Activated CD8-positive, alpha-beta memory T cell treated with anti-CD3 and anti-CD28 coated beads for 36 hours (primary cell): ENCODE measurements around the gene COL1A1. TPM values are rescaled to one million over a fixed set of nuclear protein-coding genes. Genes with fewer than 3 reads are reported as not detected.

ENCODE experiments used
- CTCF ChIA-PET: fragments of 350-600 bp; sonication (Branson Sonifier 250); formaldehyde crosslinking; loops from one replicate; lab custom pipeline; 2021; ENCODE audit warnings: antibody characterized with exemption; lab: Charles Lee
- POLR2A ChIA-PET: fragments of 350-600 bp; sonication (Branson Sonifier 250); formaldehyde crosslinking; loops from one replicate; lab custom pipeline; 2021; ENCODE audit warnings: antibody characterized with exemption; lab: Charles Lee
- total RNA-seq, 2 experiments: library from RNA; stranded (reverse); gene quantifications; one replicate each; pipeline ENCODE4 v1.2.3, GENCODE V29; 2021

The COL1A1 gene
- total RNA-seq: 1 to 10 TPM in 1 of 2 experiments, under 1 TPM in 1; 0.65 to 1.0 TPM

DNA sequence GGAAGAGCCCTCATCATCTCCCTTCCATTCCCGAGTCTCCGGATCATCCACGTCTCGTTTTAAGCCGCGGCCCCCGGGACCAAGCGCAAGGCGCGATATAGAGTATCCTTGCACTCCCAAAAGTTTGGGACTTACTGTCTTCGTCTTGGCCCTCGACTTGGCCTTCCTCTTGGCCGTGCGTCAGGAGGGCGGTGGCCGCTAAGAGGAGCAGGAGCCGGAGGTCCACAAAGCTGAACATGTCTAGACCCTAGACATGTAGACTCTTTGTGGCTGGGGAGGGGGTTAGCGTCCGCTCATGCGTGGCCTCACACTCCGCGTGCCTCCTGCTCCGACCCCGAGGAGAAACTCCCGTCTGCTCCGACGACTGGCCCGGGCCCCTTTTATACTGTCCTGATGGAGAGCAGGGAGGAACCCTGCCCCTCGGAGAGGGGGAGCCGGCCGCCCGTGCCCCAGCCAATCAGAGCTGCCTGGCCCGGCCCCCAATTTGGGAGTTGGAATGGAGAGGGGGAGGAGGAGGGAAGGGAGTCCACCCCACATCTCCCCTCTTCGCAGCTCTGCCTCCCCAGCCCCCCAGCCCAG lies at the start of gene COL1A1:
Gene COL1A1 (minus strand): TSS at position 356 of the 579 bp plus-strand sequence. CDS start 118 bp downstream, at position 238.
- ChIA-PET POLR2A (no interaction called here), CTCF (interaction anchor here (0.6 to 5.0 kb wide), 30 partner anchors 9 to 888 kb away, joined by 3 to 74 read pairs (median 4); partner anchors contain the start of genes LRRC59 and TMEM92)

DNA sequence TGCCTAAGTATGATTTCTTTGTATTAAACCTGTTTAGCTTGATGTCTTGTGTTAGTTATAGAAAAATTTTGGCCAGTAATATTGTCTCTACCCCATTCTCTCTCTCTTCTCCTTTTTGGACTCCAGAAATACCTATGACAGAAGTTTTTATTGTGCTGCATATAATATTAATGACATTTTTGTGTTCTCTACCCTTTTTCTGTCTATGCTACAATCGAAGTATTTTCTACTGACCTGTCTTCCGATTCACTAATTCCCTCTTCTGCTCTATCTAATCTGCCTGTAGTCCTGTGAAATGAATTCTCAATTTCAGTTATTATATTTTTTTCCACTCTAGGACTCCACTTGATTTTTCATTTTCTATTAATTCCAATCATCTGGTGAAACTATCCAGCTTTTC lies 46.8 kb upstream of the COL1A1 start:
- CTCF ChIA-PET: no interaction called here
- POLR2A ChIA-PET: no interaction called here

DNA sequence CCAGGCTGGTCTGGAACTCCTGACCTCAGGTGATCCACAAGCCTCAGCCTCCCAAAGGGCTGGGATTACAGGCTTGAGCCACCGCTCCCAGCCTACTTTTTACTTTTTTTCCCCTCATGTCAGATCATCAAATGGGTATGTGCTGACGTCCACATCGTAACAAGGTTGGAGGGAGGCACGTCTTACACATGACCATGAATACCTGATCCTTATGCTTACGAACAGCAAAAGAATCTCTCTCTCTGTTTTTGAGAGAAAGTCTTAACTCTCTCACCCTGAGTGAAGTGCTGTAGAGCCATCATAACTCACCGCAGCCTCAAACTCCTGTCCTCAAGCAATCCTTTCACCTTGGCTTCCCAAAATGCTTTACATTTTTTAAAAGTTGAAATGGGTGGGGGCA lies 43.3 kb upstream of the COL1A1 start:
- CTCF ChIA-PET: no interaction called here

DNA sequence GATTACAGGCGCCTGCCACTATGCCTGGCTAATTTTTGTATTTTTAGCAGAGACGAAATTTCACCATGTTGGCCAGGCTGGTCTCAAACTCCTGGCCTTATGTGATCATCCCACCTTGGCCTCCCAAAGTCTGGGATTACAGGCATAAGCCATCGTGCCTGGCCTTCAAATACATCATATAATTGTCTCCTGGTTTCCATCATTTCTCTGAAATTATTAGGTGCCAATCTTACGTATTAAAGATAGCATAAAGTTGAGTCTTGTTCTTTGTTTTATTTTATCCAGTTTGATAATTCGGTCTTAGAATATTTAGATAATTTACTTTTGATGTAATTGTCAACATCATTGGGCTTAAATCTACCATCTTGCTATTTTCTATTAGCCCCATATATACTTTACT lies 40.0 kb upstream of the COL1A1 start:
- ChIA-PET CTCF (no interaction called here), POLR2A (no interaction called here)

More for the DNA sequence above, 43.3 kb upstream of the COL1A1 start:
- POLR2A ChIA-PET: no interaction called here

DNA sequence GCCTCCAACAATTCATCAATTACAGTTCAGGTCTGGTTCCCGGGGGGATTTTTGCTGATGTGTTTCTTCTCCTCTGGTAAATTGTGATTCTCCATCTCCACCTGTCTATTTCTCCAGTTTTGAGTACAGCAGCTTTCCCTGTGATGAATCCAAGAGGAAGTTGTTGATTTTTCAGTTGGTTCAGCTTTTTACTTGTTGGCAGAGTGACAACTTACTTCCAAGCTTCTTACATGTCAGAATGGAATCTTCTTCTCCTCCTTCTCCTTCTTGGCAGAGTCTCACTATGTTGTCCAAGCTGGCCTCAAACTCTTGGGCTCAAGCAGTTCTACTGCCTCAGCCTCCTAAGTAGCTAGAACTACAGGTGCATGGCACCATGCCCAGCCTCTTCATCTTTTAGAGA lies 39.4 kb upstream of the COL1A1 start:
- ChIA-PET CTCF (no interaction called here), POLR2A (no interaction called here)

DNA sequence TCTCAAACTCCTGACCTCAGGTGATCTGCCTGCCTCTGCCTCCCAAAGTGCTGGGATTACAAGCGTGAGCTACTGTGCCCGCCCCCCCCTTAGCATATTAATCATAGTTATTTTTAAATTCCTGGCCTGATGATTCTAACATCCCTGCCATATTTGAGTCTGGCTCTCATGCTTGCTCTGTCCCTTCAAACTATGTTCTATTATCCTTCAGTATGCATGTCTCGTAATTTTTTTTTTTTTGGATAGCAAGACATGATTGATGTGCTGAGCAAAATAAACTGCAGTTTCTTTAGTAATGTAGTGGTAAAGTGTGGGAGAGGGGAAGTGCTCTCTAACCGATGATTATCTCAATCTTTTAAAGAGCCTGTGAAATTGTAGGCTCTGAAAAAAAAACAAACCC lies 38.5 kb upstream of the COL1A1 start:
- ChIA-PET CTCF (interaction anchor here (0.6 to 0.7 kb wide), 2 partner anchors 152 to 298 kb away, joined by 3 read pairs; no protein-coding TSS in a partner anchor), POLR2A (no interaction called here)

DNA sequence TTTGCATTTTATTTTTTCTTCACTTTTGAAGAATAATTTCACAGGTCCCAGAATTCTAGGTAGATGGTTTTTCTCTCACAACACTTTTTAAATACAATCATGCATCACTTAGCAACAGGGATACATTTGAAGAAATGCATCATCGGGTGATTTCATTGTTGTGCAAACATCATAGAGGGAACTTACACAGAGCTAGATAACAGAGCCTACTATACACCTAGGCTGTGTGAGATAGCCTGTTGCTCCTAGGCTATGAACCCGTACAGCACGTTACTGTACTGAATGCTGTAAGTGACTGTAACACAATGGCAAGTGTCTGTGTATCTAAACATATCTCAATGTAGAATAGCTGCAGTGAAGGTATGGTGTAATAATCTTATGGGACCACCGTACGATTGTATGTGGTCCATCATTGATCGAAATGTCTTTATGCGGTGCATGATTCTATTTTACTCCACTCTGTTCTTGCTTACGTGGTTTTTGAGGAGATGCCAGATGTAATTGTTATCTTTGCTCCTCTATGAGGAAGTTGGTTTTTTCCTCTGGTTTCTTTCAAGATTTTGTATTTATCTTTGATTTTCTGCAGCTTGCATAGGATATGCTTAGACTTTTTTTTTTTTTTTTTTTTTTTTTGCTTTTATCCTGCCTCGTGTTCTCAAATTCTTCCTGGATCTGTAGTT lies 37.3 kb upstream of the COL1A1 start:
- ChIA-PET POLR2A (no interaction called here), CTCF (no interaction called here)

DNA sequence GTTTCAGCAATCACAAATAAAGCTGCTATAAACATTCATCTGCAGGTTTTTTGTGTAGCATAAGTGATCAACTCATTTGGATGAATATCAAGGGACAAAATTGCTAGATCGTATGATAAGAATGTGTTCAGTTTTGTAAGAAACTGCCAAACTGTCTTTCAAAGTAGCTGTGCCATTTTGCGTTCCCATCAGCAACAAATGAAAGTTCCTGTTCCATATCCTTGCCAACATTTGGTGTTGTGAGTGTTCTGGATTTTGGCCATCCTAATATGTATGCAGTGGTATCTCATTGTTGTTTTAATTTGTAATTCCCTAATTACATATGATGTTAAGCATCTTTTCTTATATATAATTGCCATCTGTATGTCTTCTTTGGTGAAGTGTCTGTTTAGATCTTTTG lies 36.5 kb upstream of the COL1A1 start:
- POLR2A ChIA-PET: no interaction called here
- CTCF ChIA-PET: no interaction called here

DNA sequence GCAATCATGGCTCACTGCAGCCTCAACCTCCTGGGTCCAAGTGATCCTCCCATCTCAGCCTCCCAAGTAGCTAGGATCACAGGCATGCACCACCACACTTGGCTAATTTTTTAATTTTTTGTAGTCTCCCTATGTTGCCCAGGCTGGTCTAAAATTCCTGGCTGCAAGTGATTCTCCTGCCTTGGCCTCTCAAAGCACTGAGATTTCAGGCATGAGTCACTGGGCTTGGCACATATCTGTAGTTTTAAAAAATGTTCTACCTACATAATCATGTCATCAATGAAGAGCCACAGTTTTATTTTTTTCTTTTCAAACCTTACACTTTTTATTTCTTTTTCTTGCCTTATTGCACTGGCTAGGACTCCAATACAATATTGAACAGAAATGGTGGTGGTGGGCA lies 33.1 kb upstream of the COL1A1 start:
- ChIA-PET CTCF (no interaction called here), POLR2A (no interaction called here)

DNA sequence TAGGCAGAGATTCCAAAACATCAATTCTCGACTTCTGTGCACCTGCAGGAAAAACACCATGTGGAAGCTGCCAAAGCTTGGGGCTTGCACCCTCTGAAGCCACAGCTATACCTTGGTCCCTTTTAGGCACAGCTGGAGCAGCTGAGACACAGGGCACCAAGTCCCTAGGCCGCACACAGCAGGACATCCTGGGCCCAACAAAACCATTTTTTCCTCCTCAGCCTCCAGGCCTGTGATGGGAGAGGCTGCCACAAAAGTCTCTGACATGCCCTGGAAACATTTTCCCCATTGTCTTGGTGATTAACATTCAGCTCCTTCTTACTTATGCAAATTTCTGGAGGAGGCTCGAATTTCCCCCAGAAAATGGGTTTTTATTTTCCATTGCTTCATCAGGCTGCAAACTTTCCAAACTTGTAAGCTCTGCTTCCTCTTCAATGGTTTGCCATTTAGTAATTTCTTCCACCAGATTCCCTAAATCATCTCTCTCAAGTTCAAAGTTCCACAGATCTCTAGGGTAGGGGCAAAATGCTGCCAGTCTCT lies 24.3 kb upstream of the COL1A1 start:
- POLR2A ChIA-PET: no interaction called here

DNA sequence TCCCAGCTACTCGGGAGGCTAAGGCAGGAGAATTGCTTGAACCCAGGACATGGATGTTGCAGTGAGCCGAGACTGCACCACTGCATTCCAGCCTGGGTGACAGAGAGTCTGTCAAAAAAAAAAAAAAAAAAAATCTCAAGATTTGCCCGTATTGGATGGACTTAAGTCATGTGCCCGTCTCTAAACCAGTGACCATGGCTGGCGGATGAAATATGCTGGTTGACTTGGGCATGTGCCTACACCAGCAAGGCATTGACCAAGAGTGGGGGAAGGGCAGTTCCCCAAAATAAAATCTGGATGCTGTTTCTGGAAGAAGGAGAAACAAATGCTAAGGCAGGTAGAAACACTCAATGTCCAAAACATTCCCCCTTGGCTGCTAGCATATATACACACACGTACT lies 21.5 kb upstream of the COL1A1 start:
- CTCF ChIA-PET: interaction anchor here (0.7 kb wide), 1 partner anchor 28 kb away, joined by 4 read pairs; no protein-coding TSS in a partner anchor

More for the DNA sequence above, 24.3 kb upstream of the COL1A1 start:
- CTCF ChIA-PET: no interaction called here

DNA sequence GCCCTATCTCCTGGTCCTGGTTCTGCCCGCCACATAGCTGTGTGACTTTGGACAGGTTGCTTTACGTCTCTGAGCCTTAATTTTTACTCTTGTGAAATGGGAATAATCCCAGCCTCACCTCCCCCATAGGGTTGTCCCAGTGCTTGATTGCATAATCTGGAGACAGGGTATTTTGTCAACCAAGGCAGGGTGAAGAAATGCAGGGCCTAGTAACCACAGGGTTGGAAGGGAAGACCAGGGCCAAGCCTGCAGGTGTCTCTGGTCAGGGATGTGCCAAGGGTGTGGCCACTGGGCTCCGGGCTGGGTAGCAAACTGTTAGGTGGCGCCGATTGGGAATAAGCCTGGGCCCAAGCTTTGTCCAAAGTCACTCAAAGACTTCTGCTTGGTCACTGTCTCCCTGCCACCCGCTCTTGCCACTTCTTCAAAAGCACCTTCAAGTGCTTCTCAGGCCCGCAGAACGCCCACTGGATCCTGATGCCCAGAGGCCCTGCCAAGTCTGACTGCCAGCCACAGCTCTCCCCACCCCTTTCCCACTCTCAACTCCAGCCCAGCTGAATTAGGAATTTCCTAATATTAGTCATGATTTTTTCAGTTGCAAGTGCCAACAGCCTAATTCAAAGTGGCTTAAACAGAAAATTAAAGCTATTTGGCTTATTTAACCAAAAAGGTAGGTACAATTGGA lies 20.6 kb upstream of the COL1A1 start:
- ChIA-PET CTCF (interaction anchor here (0.6 to 1.7 kb wide), 3 partner anchors 11 to 136 kb away, joined by 3 to 4 read pairs (median 3); no protein-coding TSS in a partner anchor), POLR2A (interaction anchor here (0.8 kb wide), 1 partner anchor 56 kb away, joined by 5 read pairs; no protein-coding TSS in a partner anchor)

More for the DNA sequence above, 21.5 kb upstream of the COL1A1 start:
- POLR2A ChIA-PET: no interaction called here

DNA sequence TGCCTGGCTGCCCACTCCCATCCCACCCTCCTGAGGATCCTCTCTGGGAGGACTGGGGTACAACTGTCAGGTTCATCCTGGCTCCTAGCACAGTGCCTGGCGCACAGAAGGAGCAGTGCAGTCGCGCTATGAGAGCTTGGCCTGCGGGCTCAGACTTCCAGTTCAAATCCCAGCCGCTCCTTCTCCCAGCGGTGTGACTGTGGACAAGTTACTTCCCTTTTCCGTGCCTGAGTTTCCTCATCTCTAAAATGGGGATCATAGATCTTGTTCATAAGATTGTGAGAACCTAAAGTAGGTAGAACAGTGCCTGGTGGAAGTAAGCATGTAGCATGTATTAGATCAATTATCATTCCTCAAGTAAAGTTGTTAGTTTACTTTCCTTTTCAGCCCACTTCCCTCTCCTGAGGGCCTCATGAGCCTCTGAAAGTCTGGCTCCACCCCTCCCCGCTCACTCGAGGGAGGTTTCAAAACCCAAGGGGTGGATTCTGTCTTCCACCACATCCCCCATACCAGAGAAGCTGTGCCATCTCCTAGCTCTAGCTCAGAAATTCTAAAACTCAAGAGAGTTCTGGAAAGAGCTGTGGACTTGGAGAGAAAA lies 19.9 kb upstream of the COL1A1 start:
- CTCF ChIA-PET: interaction anchor here (1.7 kb wide), 1 partner anchor 77 kb away, joined by 3 read pairs; no protein-coding TSS in a partner anchor
- POLR2A ChIA-PET: interaction anchor here (0.8 kb wide), 1 partner anchor 57 kb away, joined by 5 read pairs; no protein-coding TSS in a partner anchor

DNA sequence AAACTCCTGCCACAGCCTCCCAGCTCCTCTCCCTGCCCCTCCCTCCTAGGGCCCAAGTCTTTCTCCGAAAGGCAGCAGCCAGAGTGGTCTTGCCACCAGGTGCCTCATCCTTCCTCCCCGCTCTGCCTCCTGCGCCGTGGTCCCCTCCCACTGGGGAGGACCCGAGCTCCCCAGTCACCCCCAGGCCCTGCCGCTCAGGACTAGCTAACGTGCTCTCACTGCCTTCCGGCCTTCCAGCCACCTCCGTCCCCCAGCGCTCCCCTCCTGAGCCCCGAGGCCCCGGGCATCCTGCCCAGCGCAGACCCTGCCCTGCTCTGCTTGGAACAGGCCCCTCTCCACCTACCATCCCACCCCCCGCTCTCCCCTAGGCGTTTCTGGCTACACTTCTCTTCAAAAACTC lies 19.4 kb upstream of the COL1A1 start:
- POLR2A ChIA-PET: interaction anchor here (0.8 kb wide), 1 partner anchor 58 kb away, joined by 5 read pairs; no protein-coding TSS in a partner anchor
- CTCF ChIA-PET: interaction anchor here (1.7 kb wide), 1 partner anchor 77 kb away, joined by 3 read pairs; no protein-coding TSS in a partner anchor

DNA sequence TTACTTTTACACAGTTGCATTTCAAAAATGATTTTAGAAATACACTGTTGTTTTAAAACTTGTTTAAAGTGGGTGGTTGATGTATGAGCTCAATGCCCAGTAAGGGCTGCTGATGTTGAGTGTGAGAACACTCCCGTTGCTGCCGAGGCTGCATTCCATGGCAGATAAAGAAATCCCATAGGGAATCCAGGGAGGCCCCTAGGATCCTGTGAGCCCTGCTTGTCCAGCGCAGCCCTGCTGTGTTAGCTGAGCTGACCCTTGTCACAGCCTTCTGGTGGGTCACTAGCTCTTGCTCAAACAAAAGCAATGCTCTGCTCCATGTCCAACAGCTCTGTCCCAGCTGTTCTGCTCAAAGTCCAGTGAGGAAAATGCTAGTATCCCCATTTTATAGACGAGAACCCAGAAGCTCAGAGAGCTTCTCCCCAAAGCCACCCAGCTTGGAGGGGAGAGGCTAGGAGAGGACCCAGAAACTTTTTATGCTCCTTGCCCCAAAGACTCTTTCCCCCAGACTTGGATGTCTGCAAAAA lies 18.6 kb upstream of the COL1A1 start:
- CTCF ChIA-PET: no interaction called here
- POLR2A ChIA-PET: no interaction called here

DNA sequence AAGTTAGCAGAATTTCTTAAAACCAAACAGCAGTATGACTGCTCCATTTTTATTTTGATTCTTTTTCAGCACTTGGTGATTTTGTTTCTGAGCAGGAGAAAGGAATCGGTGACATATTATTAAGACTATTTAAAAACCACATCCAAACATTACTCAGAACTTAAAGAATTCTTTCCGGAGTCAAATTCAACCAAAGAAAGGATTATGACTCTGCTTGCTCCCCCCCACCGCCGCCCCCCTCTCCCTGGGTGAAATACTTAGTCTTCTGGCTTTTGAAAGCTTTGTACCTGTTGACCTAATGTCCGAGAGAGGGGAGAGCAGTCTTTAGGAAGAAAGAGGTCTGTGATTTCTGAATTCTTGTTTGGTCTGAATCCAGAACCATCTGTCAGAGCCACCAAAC lies 17.9 kb upstream of the COL1A1 start:
- POLR2A ChIA-PET: no interaction called here

DNA sequence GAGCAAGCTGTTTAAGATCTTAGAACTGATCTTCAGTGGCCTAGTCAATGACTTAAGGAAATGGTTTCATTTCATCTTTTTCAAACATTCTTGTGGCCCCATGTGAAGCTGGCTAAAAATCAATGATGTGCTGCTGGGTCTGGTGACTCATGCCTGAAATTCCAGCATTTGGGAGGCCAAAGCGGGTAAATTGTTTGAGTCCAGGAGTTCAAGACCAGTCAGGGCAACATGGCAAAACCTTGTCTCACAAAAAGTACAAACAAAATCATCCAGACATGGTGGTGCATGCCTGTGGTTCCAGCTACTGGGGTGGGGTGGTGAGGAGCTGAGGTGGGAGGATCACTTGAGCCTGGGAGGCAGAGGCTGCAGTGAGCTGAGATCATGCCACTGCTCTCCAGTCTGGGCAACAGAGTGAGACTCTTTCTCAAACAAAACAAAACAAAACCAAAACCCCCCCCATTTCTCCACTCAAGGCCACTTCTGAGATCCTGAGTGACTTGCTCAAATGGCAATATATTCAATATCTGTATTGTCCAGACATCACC lies 17.4 kb upstream of the COL1A1 start:
- ChIA-PET CTCF (interaction anchor here (0.7 kb wide), 1 partner anchor 50 kb away, joined by 3 read pairs; no protein-coding TSS in a partner anchor), POLR2A (no interaction called here)

More for the DNA sequence above, 17.9 kb upstream of the COL1A1 start:
- CTCF ChIA-PET: no interaction called here

DNA sequence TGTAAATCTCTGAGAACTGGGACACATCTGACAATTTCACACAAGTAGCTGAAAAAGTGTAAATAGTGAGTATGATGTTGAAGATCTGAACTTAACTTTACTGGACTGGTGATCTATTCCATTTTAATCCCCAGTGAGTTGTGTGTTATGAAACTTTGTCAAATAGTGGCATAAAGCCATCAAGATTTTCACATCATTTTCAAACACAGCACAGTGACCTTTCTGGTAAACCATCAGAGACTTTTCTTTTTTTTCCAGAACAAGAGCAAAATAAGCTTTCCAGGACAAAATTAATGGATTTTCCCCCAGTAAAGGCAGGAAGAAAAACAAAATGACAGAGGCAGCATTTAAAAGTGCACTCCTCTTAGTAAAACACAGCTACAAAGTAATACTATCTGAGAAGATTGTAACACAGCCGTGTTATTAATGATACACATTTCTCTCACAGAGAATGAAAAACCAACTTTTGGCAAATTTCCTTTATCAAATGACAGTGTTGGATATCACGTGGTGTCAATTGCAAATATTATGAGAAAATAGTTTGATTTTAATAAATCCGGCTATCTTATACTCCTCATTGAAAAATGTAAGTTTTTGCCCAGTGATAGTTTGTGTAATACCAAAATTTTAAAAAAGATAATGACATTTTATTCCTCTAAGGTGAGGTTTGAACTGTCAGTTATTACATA lies 16.8 kb upstream of the COL1A1 start:
- POLR2A ChIA-PET: no interaction called here
- CTCF ChIA-PET: interaction anchor here (0.7 to 1.0 kb wide), 2 partner anchors 18 to 51 kb away, joined by 3 to 7 read pairs; no protein-coding TSS in a partner anchor
